ENCODE results near the gene DOLPP1. TPM values are rescaled to one million over a fixed set of nuclear protein-coding genes. Genes with fewer than 3 reads are reported as not detected.

DOLPP1 gene
- total and polyA plus RNA-seq, 2 of the 13 experiments (the other 11 are each of a cell fraction or from before 2014, with no cell fraction given) = 21.0 to 34.1 TPM

DNA sequence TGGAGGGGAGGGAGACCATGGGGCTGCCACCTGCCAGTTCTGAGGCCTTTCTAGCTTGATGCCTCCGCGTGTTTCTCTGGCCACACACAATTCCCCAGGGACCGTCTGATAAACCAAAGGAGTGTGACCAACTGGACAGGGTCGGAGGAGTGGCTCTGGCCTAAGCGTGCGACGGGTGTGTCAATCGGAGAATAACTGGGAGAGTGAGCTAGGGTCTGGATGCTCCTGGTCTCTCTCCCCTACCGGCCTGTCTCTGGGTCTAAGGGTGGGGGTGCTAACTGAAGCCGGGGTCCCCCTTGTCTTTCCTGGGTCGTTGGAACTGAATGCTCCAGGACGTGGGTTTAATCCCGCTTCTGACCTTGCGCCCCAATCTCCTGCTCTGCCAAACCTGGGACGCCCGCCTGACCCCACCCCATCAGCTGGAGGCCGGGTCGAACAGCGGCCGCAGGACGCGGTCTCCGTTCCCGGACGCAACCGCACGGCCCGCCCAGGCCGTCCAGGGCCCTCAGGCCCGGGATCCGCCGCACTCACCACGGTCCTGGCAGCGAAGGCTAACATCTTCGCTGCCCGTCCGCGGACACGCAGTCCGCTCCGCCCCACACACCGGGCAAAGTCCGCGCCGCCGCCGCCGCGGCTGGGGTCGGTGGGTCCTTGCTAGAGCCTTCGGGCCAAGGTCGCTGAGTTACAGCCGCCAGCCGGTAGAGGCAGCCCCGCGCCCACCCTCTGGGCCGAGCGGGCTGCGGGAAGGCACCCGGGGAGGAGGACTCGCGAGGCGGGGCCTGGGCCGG is 29.2 kb downstream of the DOLPP1 start (continued):
- TF ChIP-seq, protein P1, sequence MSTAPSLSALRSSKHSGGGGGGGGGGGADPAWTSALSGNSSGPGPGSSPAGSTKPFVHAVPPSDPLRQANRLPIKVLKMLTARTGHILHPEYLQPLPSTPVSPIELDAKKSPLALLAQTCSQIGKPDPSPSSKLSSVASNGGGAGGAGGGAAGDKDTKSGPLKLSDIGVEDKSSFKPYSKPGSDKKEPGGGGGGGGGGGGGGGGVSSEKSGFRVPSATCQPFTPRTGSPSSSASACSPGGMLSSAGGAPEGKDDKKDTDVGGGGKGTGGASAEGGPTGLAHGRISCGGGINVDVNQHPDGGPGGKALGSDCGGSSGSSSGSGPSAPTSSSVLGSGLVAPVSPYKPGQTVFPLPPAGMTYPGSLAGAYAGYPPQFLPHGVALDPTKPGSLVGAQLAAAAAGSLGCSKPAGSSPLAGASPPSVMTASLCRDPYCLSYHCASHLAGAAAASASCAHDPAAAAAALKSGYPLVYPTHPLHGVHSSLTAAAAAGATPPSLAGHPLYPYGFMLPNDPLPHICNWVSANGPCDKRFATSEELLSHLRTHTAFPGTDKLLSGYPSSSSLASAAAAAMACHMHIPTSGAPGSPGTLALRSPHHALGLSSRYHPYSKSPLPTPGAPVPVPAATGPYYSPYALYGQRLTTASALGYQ (CRISPR knock-in tag; IDR thresholded peaks at IDR 0.05) = peak; percentile 51; the same call in 1 of the 2 replicates
- TF ChIP-seq BATF2 (CRISPR knock-in tag; IDR thresholded peaks at IDR 0.05) = peak; percentile 67; the same call in 1 of the 2 replicates
- TF ChIP-seq ZBTB7B (CRISPR knock-in tag; IDR thresholded peaks at IDR 0.05) = peak; percentile 77; the same call in 1 of the 2 replicates
- peak; percentile 86; the same call in 1 of the 2 replicates for TF ChIP-seq UBTF (CRISPR knock-in tag; IDR thresholded peaks at IDR 0.05)
- TF ChIP-seq, protein P2, sequence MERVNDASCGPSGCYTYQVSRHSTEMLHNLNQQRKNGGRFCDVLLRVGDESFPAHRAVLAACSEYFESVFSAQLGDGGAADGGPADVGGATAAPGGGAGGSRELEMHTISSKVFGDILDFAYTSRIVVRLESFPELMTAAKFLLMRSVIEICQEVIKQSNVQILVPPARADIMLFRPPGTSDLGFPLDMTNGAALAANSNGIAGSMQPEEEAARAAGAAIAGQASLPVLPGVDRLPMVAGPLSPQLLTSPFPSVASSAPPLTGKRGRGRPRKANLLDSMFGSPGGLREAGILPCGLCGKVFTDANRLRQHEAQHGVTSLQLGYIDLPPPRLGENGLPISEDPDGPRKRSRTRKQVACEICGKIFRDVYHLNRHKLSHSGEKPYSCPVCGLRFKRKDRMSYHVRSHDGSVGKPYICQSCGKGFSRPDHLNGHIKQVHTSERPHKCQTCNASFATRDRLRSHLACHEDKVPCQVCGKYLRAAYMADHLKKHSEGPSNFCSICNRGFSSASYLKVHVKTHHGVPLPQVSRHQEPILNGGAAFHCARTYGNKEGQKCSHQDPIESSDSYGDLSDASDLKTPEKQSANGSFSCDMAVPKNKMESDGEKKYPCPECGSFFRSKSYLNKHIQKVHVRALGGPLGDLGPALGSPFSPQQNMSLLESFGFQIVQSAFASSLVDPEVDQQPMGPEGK (CRISPR knock-in tag; IDR thresholded peaks at IDR 0.05) = no peak; the same call in 1 of the 2 replicates
- TF ChIP-seq ZNF562 (CRISPR knock-in tag; IDR thresholded peaks at IDR 0.05; ENCODE audit: borderline replicate concordance) = no peak
- TF ChIP-seq FOXA1 (IDR thresholded peaks at IDR 0.05) = no peak
- TF ChIP-seq FOXA1 (CRISPR knock-in tag; IDR thresholded peaks at IDR 0.05) = no peak
- no peak for TF ChIP-seq ARID3A (IDR thresholded peaks at IDR 0.05; ENCODE audit: low read depth, low read length)
- TF ChIP-seq, protein P3, sequence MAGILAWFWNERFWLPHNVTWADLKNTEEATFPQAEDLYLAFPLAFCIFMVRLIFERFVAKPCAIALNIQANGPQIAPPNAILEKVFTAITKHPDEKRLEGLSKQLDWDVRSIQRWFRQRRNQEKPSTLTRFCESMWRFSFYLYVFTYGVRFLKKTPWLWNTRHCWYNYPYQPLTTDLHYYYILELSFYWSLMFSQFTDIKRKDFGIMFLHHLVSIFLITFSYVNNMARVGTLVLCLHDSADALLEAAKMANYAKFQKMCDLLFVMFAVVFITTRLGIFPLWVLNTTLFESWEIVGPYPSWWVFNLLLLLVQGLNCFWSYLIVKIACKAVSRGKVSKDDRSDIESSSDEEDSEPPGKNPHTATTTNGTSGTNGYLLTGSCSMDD (CRISPR knock-in tag; IDR thresholded peaks at IDR 0.05) = no peak
- peak; percentile 88 for TF ChIP-seq HDAC1 (CRISPR knock-in tag; IDR thresholded peaks at IDR 0.05)
- TF ChIP-seq, protein P4, sequence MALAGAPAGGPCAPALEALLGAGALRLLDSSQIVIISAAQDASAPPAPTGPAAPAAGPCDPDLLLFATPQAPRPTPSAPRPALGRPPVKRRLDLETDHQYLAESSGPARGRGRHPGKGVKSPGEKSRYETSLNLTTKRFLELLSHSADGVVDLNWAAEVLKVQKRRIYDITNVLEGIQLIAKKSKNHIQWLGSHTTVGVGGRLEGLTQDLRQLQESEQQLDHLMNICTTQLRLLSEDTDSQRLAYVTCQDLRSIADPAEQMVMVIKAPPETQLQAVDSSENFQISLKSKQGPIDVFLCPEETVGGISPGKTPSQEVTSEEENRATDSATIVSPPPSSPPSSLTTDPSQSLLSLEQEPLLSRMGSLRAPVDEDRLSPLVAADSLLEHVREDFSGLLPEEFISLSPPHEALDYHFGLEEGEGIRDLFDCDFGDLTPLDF (CRISPR knock-in tag; IDR thresholded peaks at IDR 0.05) = peak; percentile 61; the same call in 1 of the 2 replicates
- TF ChIP-seq ZNF160 (CRISPR knock-in tag; IDR thresholded peaks at IDR 0.05) = 0 out of 2 replicates have a peak, but pooled peaks have one; percentile 31
- TF ChIP-seq SKIL (CRISPR knock-in tag; IDR thresholded peaks at IDR 0.05; ENCODE audit: borderline replicate concordance) = no peak

Data from HepG2 (cell line).